HG03469 (cell line): ENCODE measurements around the gene ACOT9.
A peak's percentile ranks its signal among the peaks of the same experiment; 100 is the strongest.
"Not testable (repeated sequence)": the region's sequence is repeated elsewhere in the genome, so short reads cannot be mapped to it uniquely, and the experiment has no call there.

Experiments used
- ATAC-seq: cut with Tn5 transposase; IDR thresholded peaks from one replicate; pipeline ENCODE4 v1.9.1; 2021; ENCODE audit warnings: mild to moderate bottlenecking, moderate library complexity, moderate number of reproducible peaks; ENCODE audit not compliant: unreplicated experiment

ACOT9 gene

GRCh38 chrX:23705235-23705634, 37.8 kb downstream of the ACOT9 start:
- no peak for ATAC-seq

GRCh38 chrX:23704673-23705206, 38.3 kb downstream of the ACOT9 start:
- ATAC-seq, result no peak

- no peak for ATAC-seq
Observed at GRCh38 chrX:23699636-23700194, 43.4 kb downstream of the ACOT9 start.

GRCh38 chrX:23694606-23695005, 48.5 kb downstream of the ACOT9 start:
- ATAC-seq, result no peak

- no peak for ATAC-seq
Observed at GRCh38 chrX:23692166-23692565, 50.9 kb downstream of the ACOT9 start.

GRCh38 chrX:23676486-23676885, 66.6 kb downstream of the ACOT9 start:
- not testable (repeated sequence) for ATAC-seq

- ATAC-seq, result no peak
Observed at GRCh38 chrX:23673108-23673507, 70.0 kb downstream of the ACOT9 start.

- ATAC-seq, result no peak
Observed at GRCh38 chrX:23670528-23670927, 72.5 kb downstream of the ACOT9 start.

GRCh38 chrX:23668335-23668734, 74.7 kb downstream of the ACOT9 start:
- ATAC-seq, result no peak

- ATAC-seq, result peak; percentile 41
Observed at GRCh38 chrX:23667239-23668177, 75.6 kb downstream of the ACOT9 start, which contains the start of gene PRDX4. TSS of gene PRDX4 (plus strand) at chrX:23667493. CDS start at chrX:23667571, 78 bp downstream.

GRCh38 chrX:23666282-23666681, 76.8 kb downstream of the ACOT9 start:
- ATAC-seq, result no peak

- no peak for ATAC-seq
Observed at GRCh38 chrX:23664496-23664895, 78.6 kb downstream of the ACOT9 start.

- peak; percentile 38 for ATAC-seq
Observed at GRCh38 chrX:23662853-23663252, 80.2 kb downstream of the ACOT9 start.

- peak; percentile 53 for ATAC-seq
Observed at GRCh38 chrX:23662187-23662586, 80.9 kb downstream of the ACOT9 start.

- no peak for ATAC-seq
Observed at GRCh38 chrX:23661671-23662070, 81.4 kb downstream of the ACOT9 start.

GRCh38 chrX:23660766-23661132, 82.3 kb downstream of the ACOT9 start:
- ATAC-seq, result no peak

GRCh38 chrX:23660083-23660765, 82.9 kb downstream of the ACOT9 start:
- not testable (repeated sequence) for ATAC-seq

GRCh38 chrX:23659339-23659738, 83.7 kb downstream of the ACOT9 start:
- no peak for ATAC-seq

GRCh38 chrX:23656684-23657083, 86.4 kb downstream of the ACOT9 start:
- ATAC-seq, result no peak

- no peak for ATAC-seq
Observed at GRCh38 chrX:23656091-23656490, 87.0 kb downstream of the ACOT9 start.
